Measurements from ENCODE around the gene TLCD5.
A peak's percentile ranks its signal among the peaks of the same experiment; 100 is the strongest.

Gene TLCD5

DNA sequence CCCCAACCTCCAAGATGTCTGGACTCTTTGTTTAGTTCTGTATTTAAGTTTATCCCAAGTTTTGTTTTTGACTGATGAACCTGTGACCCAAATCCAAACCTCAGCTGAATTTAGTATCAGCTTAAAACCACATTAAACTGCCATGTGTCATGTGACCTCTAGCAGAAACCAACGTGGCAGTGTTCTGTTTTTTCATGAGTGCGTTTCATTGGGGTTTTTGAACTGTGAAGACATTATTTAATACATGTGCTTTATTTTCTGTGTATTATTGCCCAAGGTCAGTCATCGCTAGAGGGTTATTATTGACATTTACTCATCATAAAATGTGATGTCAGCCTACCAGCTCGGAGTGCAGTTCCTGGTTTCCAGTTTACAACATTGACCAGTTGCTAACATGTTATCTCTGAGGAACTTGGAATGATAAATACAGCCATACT is 1.8 kb downstream of the TLCD5 start:
- TF ChIP-seq, protein P1, sequence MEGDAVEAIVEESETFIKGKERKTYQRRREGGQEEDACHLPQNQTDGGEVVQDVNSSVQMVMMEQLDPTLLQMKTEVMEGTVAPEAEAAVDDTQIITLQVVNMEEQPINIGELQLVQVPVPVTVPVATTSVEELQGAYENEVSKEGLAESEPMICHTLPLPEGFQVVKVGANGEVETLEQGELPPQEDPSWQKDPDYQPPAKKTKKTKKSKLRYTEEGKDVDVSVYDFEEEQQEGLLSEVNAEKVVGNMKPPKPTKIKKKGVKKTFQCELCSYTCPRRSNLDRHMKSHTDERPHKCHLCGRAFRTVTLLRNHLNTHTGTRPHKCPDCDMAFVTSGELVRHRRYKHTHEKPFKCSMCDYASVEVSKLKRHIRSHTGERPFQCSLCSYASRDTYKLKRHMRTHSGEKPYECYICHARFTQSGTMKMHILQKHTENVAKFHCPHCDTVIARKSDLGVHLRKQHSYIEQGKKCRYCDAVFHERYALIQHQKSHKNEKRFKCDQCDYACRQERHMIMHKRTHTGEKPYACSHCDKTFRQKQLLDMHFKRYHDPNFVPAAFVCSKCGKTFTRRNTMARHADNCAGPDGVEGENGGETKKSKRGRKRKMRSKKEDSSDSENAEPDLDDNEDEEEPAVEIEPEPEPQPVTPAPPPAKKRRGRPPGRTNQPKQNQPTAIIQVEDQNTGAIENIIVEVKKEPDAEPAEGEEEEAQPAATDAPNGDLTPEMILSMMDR (conservative IDR thresholded peaks at IDR 0.05): no peak
- peak overlapping the region; percentile 97 for H3K27ac ChIP-seq

DNA sequence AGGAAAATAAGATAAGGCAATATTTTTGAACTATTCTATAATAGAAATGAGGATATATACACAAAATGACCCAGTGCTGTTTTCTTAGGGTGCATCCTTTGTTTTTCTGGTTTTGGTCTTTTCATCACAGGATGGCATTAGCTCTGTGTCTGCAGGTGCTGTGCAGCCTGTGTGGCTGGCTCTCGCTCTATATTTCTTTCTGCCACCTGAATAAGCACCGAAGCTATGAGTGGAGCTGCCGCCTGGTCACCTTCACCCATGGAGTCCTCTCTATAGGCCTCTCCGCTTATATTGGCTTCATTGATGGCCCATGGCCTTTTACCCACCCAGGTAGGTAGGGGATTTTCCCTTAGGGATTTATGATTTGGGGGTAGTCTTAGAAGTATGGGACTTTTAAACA is 2.2 kb downstream of the TLCD5 start:
- TF ChIP-seq, protein P1 (conservative IDR thresholded peaks at IDR 0.05): no peak
- peak overlapping the region; percentile 97 for H3K27ac ChIP-seq

DNA sequence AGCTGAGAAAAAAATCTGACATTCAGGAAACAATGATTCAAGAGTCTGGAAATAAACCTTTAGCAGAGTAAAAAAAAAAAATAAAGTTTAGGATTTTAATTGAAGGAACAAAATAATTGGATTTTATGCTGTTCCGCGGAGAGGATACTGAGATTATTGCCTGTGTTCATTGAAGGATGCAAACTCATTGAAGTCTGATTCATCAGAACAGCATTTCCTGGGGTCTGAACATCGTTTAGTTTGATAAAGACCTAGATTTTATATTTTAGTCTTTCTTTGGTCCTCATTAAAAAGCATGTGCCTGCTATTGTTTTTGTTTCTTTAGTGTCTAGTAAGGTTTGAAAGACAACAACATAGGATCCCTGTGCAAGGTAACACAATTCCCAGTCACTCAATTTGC is 4.5 kb downstream of the TLCD5 start:
- no peak overlapping the region for H3K27ac ChIP-seq
- TF ChIP-seq, protein P1 (conservative IDR thresholded peaks at IDR 0.05): no peak

DNA sequence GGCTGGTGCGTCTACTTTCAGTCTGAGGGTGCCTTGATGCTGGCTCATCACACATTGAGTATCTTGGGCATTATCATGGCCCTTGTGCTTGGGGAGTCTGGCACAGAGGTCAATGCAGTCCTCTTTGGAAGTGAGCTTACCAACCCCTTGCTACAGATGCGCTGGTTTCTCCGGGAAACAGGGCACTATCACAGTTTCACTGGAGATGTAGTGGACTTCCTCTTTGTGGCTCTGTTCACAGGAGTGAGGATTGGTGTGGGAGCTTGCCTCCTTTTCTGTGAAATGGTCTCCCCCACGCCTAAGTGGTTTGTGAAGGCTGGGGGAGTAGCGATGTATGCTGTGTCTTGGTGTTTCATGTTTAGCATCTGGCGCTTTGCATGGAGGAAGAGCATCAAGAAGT is 4.9 kb downstream of the TLCD5 start:
- no peak overlapping the region for H3K27ac ChIP-seq
- TF ChIP-seq, protein P1 (conservative IDR thresholded peaks at IDR 0.05): no peak

DNA sequence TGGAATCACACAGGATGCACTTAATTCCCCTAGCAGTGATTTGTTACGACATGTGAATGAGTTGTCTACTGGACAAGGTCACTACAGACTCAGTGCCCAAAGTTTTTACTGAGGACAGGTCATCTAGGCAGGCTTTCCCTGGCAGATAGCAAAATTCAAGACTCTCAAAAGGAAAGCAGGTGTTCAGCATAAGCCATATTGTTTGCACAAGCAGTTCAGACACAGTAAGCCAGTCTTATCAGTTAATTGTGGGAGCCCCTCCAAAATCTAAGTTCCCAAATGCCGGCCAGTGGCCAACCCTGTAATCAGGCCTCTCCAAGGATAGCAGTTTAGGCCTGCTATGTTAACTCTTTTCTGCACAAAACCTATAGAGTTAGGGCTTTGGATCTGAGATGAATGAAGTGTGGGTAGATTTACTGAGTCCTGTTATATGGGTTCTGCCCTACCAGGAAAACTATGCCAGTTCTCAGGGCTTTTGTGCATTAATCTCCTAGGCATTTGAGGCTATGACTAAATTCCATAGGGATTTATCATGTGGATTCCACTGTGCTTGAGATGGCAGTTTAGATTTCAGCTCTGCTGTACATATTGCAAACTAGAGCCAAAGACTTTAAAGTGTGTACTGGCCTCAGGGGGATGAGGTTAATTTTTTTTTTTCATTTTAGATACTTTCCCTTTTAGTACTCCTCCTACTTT is 6.3 kb downstream of the TLCD5 start:
- TF ChIP-seq, protein P1 (conservative IDR thresholded peaks at IDR 0.05): no peak
- H3K27ac ChIP-seq: 0 out of 2 replicates have a peak overlapping the region, but pooled peaks have one; percentile 9

DNA sequence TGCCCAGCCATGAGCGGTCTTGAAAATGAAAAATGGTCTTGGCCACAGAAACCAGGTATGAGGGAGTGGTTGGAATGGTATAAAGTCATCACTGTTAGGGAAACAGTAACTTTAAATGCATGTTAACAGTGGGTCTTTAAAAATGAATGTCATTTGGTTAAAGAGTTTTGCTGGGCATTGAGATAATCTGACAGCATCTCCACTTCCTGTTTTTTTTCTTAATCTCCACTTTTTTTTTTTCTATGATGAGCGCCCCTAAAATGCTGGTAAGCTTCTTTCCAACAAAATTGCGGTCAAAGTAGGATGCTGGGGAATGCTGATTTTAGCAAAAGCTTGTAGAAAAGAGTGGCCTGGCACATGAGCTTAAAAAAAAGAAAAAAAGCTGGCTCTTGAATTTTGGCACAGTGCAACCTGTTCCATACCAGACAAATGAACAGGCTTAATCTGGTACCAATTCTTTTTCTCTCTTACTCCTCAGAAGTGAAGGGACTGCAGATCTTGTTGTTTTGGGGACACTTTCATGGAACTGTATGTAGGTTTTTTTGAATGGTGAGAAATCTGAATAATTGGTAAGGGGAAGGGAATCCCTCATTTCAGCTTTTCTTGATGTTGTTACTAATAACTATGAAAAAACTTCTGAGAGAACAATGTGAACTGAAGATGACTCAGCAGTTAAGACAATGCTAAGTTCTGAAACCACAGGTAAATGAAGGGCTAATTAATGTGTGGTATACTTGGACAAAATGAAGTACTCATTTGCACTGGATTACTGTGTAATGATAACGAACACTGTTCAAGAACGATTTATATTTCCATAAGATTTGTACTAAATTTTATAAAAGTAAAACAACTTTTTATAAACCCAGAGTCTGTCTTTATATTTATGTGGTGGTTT is 8.0 kb downstream of the TLCD5 start:
- no peak overlapping the region for H3K27ac ChIP-seq
- TF ChIP-seq, protein P1 (conservative IDR thresholded peaks at IDR 0.05): no peak

DNA sequence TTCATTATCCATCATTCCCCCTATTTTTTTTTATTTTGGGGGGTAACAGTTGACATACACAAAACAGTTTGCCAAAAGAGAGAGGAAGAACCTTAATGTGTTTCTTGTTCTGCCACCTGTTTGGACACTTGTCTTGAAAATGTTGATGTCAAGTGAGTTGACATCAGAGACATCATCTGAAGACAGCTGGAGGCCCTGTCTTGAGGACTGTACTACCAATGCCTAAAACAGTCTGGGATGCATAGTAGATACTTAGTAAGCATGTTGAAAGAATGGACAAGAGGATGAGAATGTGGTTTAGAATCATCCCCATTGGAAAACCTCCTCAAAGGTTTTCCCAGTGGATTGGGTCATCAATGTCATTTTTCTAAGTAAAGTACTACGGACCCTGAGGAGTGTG is 8.7 kb downstream of the TLCD5 start:
- TF ChIP-seq, protein P1 (conservative IDR thresholded peaks at IDR 0.05): no peak
- H3K27ac ChIP-seq: no peak overlapping the region
